H9 (cell line): ENCODE data around the gene FGF22. TPM values are rescaled to one million over a fixed set of nuclear protein-coding genes. Genes with fewer than 3 reads are reported as not detected.

Source experiments
- DNase-seq: peaks from one replicate; pipeline ENCODE4 v3.0.0-alpha.2; 2017
- H2AFZ ChIP-seq: one replicate; pipeline ENCODE4 v1.6.1; 2013; ENCODE audit warnings: mild to moderate bottlenecking, low read length, control low read depth, moderate library complexity
- H2AK5ac ChIP-seq: 2 replicates; pipeline ENCODE4 v1.6.1; 2013; ENCODE audit warnings: low read length, control low read depth, mixed read lengths; ENCODE audit not compliant: insufficient read length
- H2BK120ac ChIP-seq: one replicate; pipeline ENCODE4 v1.6.1; 2013; ENCODE audit warnings: low read depth, mild to moderate bottlenecking, low read length, control low read depth, inconsistent platforms; ENCODE audit not compliant: poor library complexity, severe bottlenecking
- H2BK12ac ChIP-seq: 2 replicates; pipeline ENCODE4 v1.6.1; 2013; ENCODE audit warnings: low read length, control low read depth, mixed read lengths, low read depth; ENCODE audit not compliant: insufficient read length
- H2BK15ac ChIP-seq: 2 replicates; pipeline ENCODE4 v1.6.1; 2013; ENCODE audit warnings: low read depth, low read length, control low read depth
- H2BK20ac ChIP-seq: one replicate; pipeline ENCODE4 v1.6.1; 2013; ENCODE audit warnings: low read depth, mild to moderate bottlenecking, low read length, control low read depth, inconsistent platforms; ENCODE audit not compliant: poor library complexity, severe bottlenecking
- H2BK5ac ChIP-seq: 2 replicates; pipeline ENCODE4 v1.6.1; 2013; ENCODE audit warnings: low read length, control low read depth, mixed read lengths; ENCODE audit not compliant: insufficient read length
- H3K14ac ChIP-seq: 2 replicates; pipeline ENCODE4 v1.6.1; 2013; ENCODE audit warnings: low read length, control low read depth; ENCODE audit not compliant: insufficient read depth
- H3K18ac ChIP-seq: 2 replicates; pipeline ENCODE4 v1.6.1; 2013; ENCODE audit warnings: low read depth, mild to moderate bottlenecking, mixed read lengths, low read length, control low read depth; ENCODE audit not compliant: insufficient read length
- H3K23ac ChIP-seq: 2 replicates; pipeline ENCODE4 v1.6.1; 2013; ENCODE audit warnings: low read length, control low read depth, mixed read lengths, low read depth; ENCODE audit not compliant: insufficient read length
- H3K23me2 ChIP-seq: 2 replicates; pipeline ENCODE4 v1.6.1; 2013; ENCODE audit warnings: low read depth, mild to moderate bottlenecking, mixed read lengths, low read length, control low read depth; ENCODE audit not compliant: insufficient read length, poor library complexity, severe bottlenecking
- H3K27ac ChIP-seq: 2 replicates; pipeline ENCODE4 v1.5.1; 2013; ENCODE audit warnings: low read length, control low read depth, mixed read lengths, low read depth; ENCODE audit not compliant: insufficient read length
- H3K27me3 ChIP-seq: 2 replicates; pipeline ENCODE4 v1.6.1; 2013; ENCODE audit warnings: low read length, control low read depth, inconsistent platforms; ENCODE audit not compliant: insufficient read depth
- H3K4ac ChIP-seq: 2 replicates; pipeline ENCODE4 v1.6.1; 2013; ENCODE audit warnings: low read depth, mild to moderate bottlenecking, control low read depth, inconsistent platforms, low read length, moderate library complexity
- H3K4me1 ChIP-seq: 2 replicates; pipeline ENCODE4 v1.6.1; 2013; ENCODE audit warnings: low read length, control low read depth, inconsistent platforms; ENCODE audit not compliant: insufficient read depth
- H3K4me2 ChIP-seq: 2 replicates; pipeline ENCODE4 v1.6.1; 2013; ENCODE audit warnings: low read length, control low read depth, mixed read lengths; ENCODE audit not compliant: insufficient read length, insufficient read depth
- H3K56ac ChIP-seq: 2 replicates; pipeline ENCODE4 v1.6.1; 2013; ENCODE audit warnings: low read depth, mild to moderate bottlenecking, mixed read lengths, low read length, control low read depth; ENCODE audit not compliant: insufficient read length
- H3K79me1 ChIP-seq: 2 replicates; pipeline ENCODE4 v1.6.1; 2013; ENCODE audit warnings: low read depth, mild to moderate bottlenecking, moderate library complexity, low read length, control low read depth, inconsistent platforms; ENCODE audit not compliant: insufficient read depth, poor library complexity, severe bottlenecking
- H3K79me2 ChIP-seq: 2 replicates; pipeline ENCODE4 v1.6.1; 2013; ENCODE audit warnings: low read length, control low read depth, inconsistent platforms; ENCODE audit not compliant: insufficient read depth
- H3K9ac ChIP-seq: 2 replicates; pipeline ENCODE4 v1.6.1; 2013; ENCODE audit warnings: low read length, control low read depth, mixed read lengths; ENCODE audit not compliant: insufficient read length; ENCODE audit errors: extremely low read depth
- H3K9me3 ChIP-seq: one replicate; pipeline ENCODE4 v1.6.1; 2013; ENCODE audit warnings: low read depth, low read length, inconsistent platforms; ENCODE audit not compliant: control insufficient read depth
- H3T11ph ChIP-seq: one replicate; pipeline ENCODE4 v1.6.1; 2013; ENCODE audit warnings: mild to moderate bottlenecking, low read length, control low read depth, inconsistent platforms
- H4K20me1 ChIP-seq: one replicate; pipeline ENCODE4 v1.6.1; 2013; ENCODE audit not compliant: control insufficient read depth, insufficient read length, insufficient read depth
- H4K5ac ChIP-seq: 2 replicates; pipeline ENCODE4 v1.6.1; 2013; ENCODE audit warnings: low read depth, mild to moderate bottlenecking, mixed read lengths, low read length, control low read depth; ENCODE audit not compliant: insufficient read length
- H4K8ac ChIP-seq: replicated peaks from 2 replicates; pipeline ENCODE4 v1.6.1; 2013; ENCODE audit warnings: low read length, control low read depth, mixed read lengths, low read depth; ENCODE audit not compliant: insufficient read length
- H4K91ac ChIP-seq: 2 replicates; pipeline ENCODE4 v1.6.1; 2013; ENCODE audit warnings: low read depth, mild to moderate bottlenecking, moderate library complexity, mixed read lengths, low read length, control low read depth; ENCODE audit not compliant: insufficient read length
- H3K27ac Mint-ChIP-seq, 3 experiments: 2 replicates in 2 of 3; 3 replicates in 1 of 3; pipeline ENCODE4 v1.8.0; 2020 to 2021; ENCODE audit warnings: mixed read lengths in 3 of 3, mild to moderate bottlenecking in 1 of 3, moderate library complexity in 1 of 3
- H3K27me3 Mint-ChIP-seq: 2 replicates; pipeline ENCODE4 v1.8.0; 2021; ENCODE audit warnings: low read depth, mild to moderate bottlenecking, moderate library complexity, mixed read lengths
- H3K36me3 Mint-ChIP-seq, 3 experiments: 2 replicates in 2 of 3; 3 replicates in 1 of 3; pipeline ENCODE4 v1.8.0; 2020 to 2021; ENCODE audit warnings: low read depth in 3 of 3, mixed read lengths in 3 of 3; ENCODE audit not compliant: insufficient read depth in 1 of 3
- H3K4me1 Mint-ChIP-seq, 2 experiments: 2 replicates each; pipeline ENCODE4 v1.8.0; 2020; ENCODE audit warnings: mixed read lengths in 2 of 2
- H3K4me3 Mint-ChIP-seq, 2 experiments: 2 replicates in 1 of 2; 3 replicates in 1 of 2; pipeline ENCODE4 v1.8.0; 2020 to 2021; ENCODE audit warnings: mild to moderate bottlenecking in 2 of 2, mixed read lengths in 2 of 2, moderate library complexity in 1 of 2
- H3K9me3 Mint-ChIP-seq, 2 experiments: 2 replicates in 1 of 2; 3 replicates in 1 of 2; pipeline ENCODE4 v1.8.0; 2020; ENCODE audit warnings: mild to moderate bottlenecking in 2 of 2, mixed read lengths in 2 of 2, moderate library complexity in 1 of 2
- WGBS: extraction: QIAGEN DNeasy Blood & Tissue Kit; methylation state at CpG from one replicate; pipeline ENCODE4 v1.1.7; 2013; ENCODE audit warnings: missing lambda C conversion rate, low lambda C conversion rate, mixed read lengths; ENCODE audit not compliant: insufficient read length; ENCODE audit errors: extremely low coverage; 5-methylcytosine and 5-hydroxymethylcytosine counted together
- total RNA-seq: library from RNA; stranded (reverse); gene quantifications from 2 replicates; pipeline ENCODE4 v1.2.1, GENCODE V29; 2021
- TF ChIP-seq, protein P1 (sequence below): fragments of 200-600 bp; sonication (generic); conservative IDR thresholded peaks from 3 replicates; pipeline ENCODE4 v1.8.0; 2021; ENCODE audit warnings: antibody characterized with exemption, mild to moderate bottlenecking

The FGF22 gene
- total RNA-seq, 1 experiment from 2014 or later: 0.72 TPM

- no peak overlapping the region for H3K18ac ChIP-seq
- H3K27ac ChIP-seq: no peak overlapping the region
- no peak overlapping the region for H3K23ac ChIP-seq
- H3K9ac ChIP-seq: no peak overlapping the region
- no peaks in the 10 kb centered on the region for H4K20me1 ChIP-seq
- H2AFZ ChIP-seq: no peak overlapping the region
- no peaks in the 10 kb centered on the region for H3K23me2 ChIP-seq
- Mint-ChIP-seq H3K9me3 (no peaks in the 10 kb centered on the region), H3K36me3 (peaks cover 26 to 59% (median 48%) of the 10 kb centered on the region in 3 experiments), H3K27me3 (no peaks in the 10 kb centered on the region), H3K4me3 (no peak overlapping the region), H3K4me1 (no peaks in the 10 kb centered on the region), H3K27ac (no peak overlapping the region)
- H4K8ac ChIP-seq: no peak overlapping the region
- H3K79me1 ChIP-seq: no peaks in the 10 kb centered on the region
- H4K91ac ChIP-seq: no peak overlapping the region
- no peak overlapping the region for H2BK12ac ChIP-seq
- H2AK5ac ChIP-seq: no peak overlapping the region
- H3K56ac ChIP-seq: no peak overlapping the region
- H3K14ac ChIP-seq: no peak overlapping the region
- H2BK20ac ChIP-seq: no peak overlapping the region
- no peaks in the 10 kb centered on the region for H3K9me3 ChIP-seq
- H3K4ac ChIP-seq: no peak overlapping the region
- no CpG with 5 or more reads among the region's 29 CpGs for WGBS
- H3K79me2 ChIP-seq: no peaks in the 10 kb centered on the region
- H2BK120ac ChIP-seq: no peak overlapping the region
- TF ChIP-seq, protein P1, sequence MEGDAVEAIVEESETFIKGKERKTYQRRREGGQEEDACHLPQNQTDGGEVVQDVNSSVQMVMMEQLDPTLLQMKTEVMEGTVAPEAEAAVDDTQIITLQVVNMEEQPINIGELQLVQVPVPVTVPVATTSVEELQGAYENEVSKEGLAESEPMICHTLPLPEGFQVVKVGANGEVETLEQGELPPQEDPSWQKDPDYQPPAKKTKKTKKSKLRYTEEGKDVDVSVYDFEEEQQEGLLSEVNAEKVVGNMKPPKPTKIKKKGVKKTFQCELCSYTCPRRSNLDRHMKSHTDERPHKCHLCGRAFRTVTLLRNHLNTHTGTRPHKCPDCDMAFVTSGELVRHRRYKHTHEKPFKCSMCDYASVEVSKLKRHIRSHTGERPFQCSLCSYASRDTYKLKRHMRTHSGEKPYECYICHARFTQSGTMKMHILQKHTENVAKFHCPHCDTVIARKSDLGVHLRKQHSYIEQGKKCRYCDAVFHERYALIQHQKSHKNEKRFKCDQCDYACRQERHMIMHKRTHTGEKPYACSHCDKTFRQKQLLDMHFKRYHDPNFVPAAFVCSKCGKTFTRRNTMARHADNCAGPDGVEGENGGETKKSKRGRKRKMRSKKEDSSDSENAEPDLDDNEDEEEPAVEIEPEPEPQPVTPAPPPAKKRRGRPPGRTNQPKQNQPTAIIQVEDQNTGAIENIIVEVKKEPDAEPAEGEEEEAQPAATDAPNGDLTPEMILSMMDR: no peak
- DNase-seq: no peak
- H2BK15ac ChIP-seq: no peak overlapping the region
- H4K5ac ChIP-seq: no peak overlapping the region
- H3K4me2 ChIP-seq: no peak overlapping the region
- H3K27me3 ChIP-seq: no peaks in the 10 kb centered on the region
- H3K4me1 ChIP-seq: no peaks in the 10 kb centered on the region
- H3T11ph ChIP-seq: no peak overlapping the region
- H2BK5ac ChIP-seq: no peak overlapping the region
Observed at GRCh38 chr19:617551-618246, 22.0 kb upstream of the FGF22 start.
